Hepatocyte (in vitro differentiated cells): Measurements from ENCODE around the gene PHACTR1.

ENCODE experiments used
- CTCF ChIP-seq: fragments of 200-600 bp; sonication (generic); IDR thresholded peaks from 2 replicates; pipeline ENCODE4 v1.5.1; 2016; ENCODE audit warnings: antibody characterized with exemption, mild to moderate bottlenecking; ENCODE audit not compliant: poor library complexity
- EZH2 ChIP-seq: fragments of 200-600 bp; sonication (generic); IDR thresholded peaks from 2 replicates; pipeline ENCODE4 v1.6.1; 2016; ENCODE audit warnings: antibody characterized with exemption, mild to moderate bottlenecking, borderline replicate concordance

DNA sequence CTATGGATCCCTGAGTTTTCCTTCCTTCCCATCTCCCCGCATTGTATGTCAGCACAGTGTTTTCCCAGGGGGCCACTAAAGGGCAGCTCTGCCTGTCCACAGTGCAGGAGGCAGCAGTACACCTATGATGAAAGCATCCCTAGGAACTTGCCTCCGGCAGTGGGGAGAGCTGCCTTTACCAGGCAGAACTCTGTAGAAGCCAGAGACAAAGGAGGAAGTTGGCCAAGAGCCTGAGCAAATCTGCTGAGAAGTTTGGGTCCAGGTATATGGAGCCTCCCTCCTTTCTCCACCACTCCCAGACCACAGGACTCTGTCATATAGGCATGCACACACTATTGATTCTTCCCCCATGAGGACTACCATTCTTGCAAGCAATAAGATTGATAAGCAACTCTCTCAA lies 329.1 kb downstream of the PHACTR1 start:
- no peak for TF ChIP-seq CTCF
- TF ChIP-seq EZH2, result no peak
